ENCODE data around the gene COQ10B. TPM values are rescaled to one million over a fixed set of nuclear protein-coding genes. Genes with fewer than 3 reads are reported as not detected.
A peak's percentile ranks its signal among the peaks of the same experiment; 100 is the strongest.
"Not testable (repeated sequence)": the region's sequence is repeated elsewhere in the genome, so short reads cannot be mapped to it uniquely, and the experiment has no call there.

Gene COQ10B
- total RNA-seq, 5 donors from 2014 or later (not counting 1 experiment from before 2014, with no cell fraction given): 27.3 to 51.4 (median 28.0) TPM

- no peaks in the 10 kb centered on the region for H3K4me1 ChIP-seq (ENCODE audit: control insufficient read depth in 1 of 2, extremely low read depth in 1 of 2, insufficient read depth in 2 of 2, low read length in 2 of 2)
- Mint-ChIP-seq H3K9me3 (no peaks in the 10 kb centered on the region), H3K4me3 (no peak overlapping the region), H3K4me1 (no peaks in the 10 kb centered on the region), H3K36me3 (peaks cover 51% of the 10 kb centered on the region), H3K27me3 (no peaks in the 10 kb centered on the region), H3K27ac (peak overlapping the region in 1 of 2 donors; percentile 29)
- ATAC-seq (replicated peaks in 1 of 4): no peak
- no peaks in the 10 kb centered on the region for H3K27me3 ChIP-seq (replicated peaks in 1 of 2; ENCODE audit: control insufficient read depth in 2 of 2, extremely low read depth in 1 of 2, insufficient read depth in 2 of 2, low read length in 1 of 2)
- H3K9me3 ChIP-seq: no peaks in the 10 kb centered on the region
- peaks cover 8 to 60% of the 10 kb centered on the region in 2 donors for H3K36me3 ChIP-seq (ENCODE audit: control insufficient read depth in 2 of 2, extremely low read depth in 1 of 2, insufficient read depth in 1 of 2, low read length in 1 of 2)
- POLR2A ChIA-PET: interaction anchor here in 1 of 2 donors (1.3 kb wide), 1 partner anchor 20 kb away, joined by 8 read pairs; no protein-coding TSS in a partner anchor
- no peak overlapping the region for H3K27ac ChIP-seq (ENCODE audit: low read length)
- WGBS (ENCODE audit: insufficient coverage): no CpG with 5 or more reads among the region's 3 CpGs
- no peak overlapping the region for H3K4me3 ChIP-seq (ENCODE audit: control insufficient read depth in 1 of 2, extremely low read depth in 1 of 2, low read length in 1 of 2)
- DNase-seq: no peak
- CTCF ChIA-PET: interaction anchor here in 1 of 2 donors (0.5 kb wide), 1 partner anchor 55 kb away, joined by 3 read pairs; no protein-coding TSS in a partner anchor
Measured at GRCh38 chr2:197477797-197478196, 24.4 kb downstream of the COQ10B start.

- peaks cover 49% of the 10 kb centered on the region for H3K36me3 Mint-ChIP-seq
- H3K27ac Mint-ChIP-seq: peak overlapping the region in 1 of 2 donors; percentile 39
- H3K4me3 ChIP-seq (ENCODE audit: control insufficient read depth in 1 of 2, extremely low read depth in 1 of 2, low read length in 1 of 2): no peak overlapping the region
- peaks cover 0 to 4% (median 0%) of the 10 kb centered on the region in 3 donors for H3K9me3 Mint-ChIP-seq
- H3K27ac ChIP-seq (ENCODE audit: low read length): no peak overlapping the region
- no peaks in the 10 kb centered on the region for H3K27me3 ChIP-seq (replicated peaks in 1 of 2; ENCODE audit: control insufficient read depth in 2 of 2, extremely low read depth in 1 of 2, insufficient read depth in 2 of 2, low read length in 1 of 2)
- ATAC-seq (replicated peaks in 1 of 4) (peak in 1 of 4 experiments; percentile 26), DNase-seq (no peak)
- H3K4me1 ChIP-seq (ENCODE audit: control insufficient read depth in 1 of 2, extremely low read depth in 1 of 2, insufficient read depth in 2 of 2, low read length in 2 of 2): no peaks in the 10 kb centered on the region
- H3K27me3 Mint-ChIP-seq: no peaks in the 10 kb centered on the region
- H3K4me1 Mint-ChIP-seq: no peaks in the 10 kb centered on the region
- peaks cover 12 to 44% of the 10 kb centered on the region in 2 donors for H3K36me3 ChIP-seq (ENCODE audit: control insufficient read depth in 2 of 2, extremely low read depth in 1 of 2, insufficient read depth in 1 of 2, low read length in 1 of 2)
- POLR2A ChIA-PET: interaction anchor here (0.5 to 0.7 kb wide), 3 partner anchors 8 to 30 kb away, joined by 3 to 5 read pairs (median 4); no protein-coding TSS in a partner anchor
- no CpG with 5 or more reads among the region's 9 CpGs for WGBS (ENCODE audit: insufficient coverage)
- no peaks in the 10 kb centered on the region for H3K9me3 ChIP-seq
- H3K4me3 Mint-ChIP-seq: no peak overlapping the region
- CTCF ChIA-PET: no interaction called here
Measured at GRCh38 chr2:197480165-197481036, 27.0 kb downstream of the COQ10B start.

GRCh38 chr2:197484248-197484647 is 30.9 kb downstream of the COQ10B start:
- H3K9me3 Mint-ChIP-seq: not testable (repeated sequence)

GRCh38 chr2:197486175-197486574 is 32.8 kb downstream of the COQ10B start:
- ChIA-PET POLR2A (no interaction called here), CTCF (no interaction called here)
- Mint-ChIP-seq H3K27ac (peak overlapping the region in 1 of 2 donors; percentile 56), H3K4me3 (no peak overlapping the region), H3K9me3 (peaks cover 0 to 4% (median 0%) of the 10 kb centered on the region in 3 donors), H3K27me3 (no peaks in the 10 kb centered on the region), H3K36me3 (peaks cover 58% of the 10 kb centered on the region), H3K4me1 (no peaks in the 10 kb centered on the region)
- no CpG with 5 or more reads among the region's 2 CpGs for WGBS (ENCODE audit: insufficient coverage)
- Histone ChIP-seq H3K4me1 (ENCODE audit: control insufficient read depth in 1 of 2, extremely low read depth in 1 of 2, insufficient read depth in 2 of 2, low read length in 2 of 2) (no peaks in the 10 kb centered on the region), H3K27ac (ENCODE audit: low read length) (no peak overlapping the region), H3K9me3 (no peaks in the 10 kb centered on the region), H3K27me3 (replicated peaks in 1 of 2; ENCODE audit: control insufficient read depth in 2 of 2, extremely low read depth in 1 of 2, insufficient read depth in 2 of 2, low read length in 1 of 2) (no peaks in the 10 kb centered on the region), H3K36me3 (ENCODE audit: control insufficient read depth in 2 of 2, extremely low read depth in 1 of 2, insufficient read depth in 1 of 2, low read length in 1 of 2) (peaks cover 10 to 52% of the 10 kb centered on the region in 2 donors), H3K4me3 (ENCODE audit: control insufficient read depth in 1 of 2, extremely low read depth in 1 of 2, low read length in 1 of 2) (no peak overlapping the region)
- no peak for DNase-seq
- no peak for ATAC-seq (replicated peaks in 1 of 4)

More at GRCh38 chr2:197484248-197484647, 30.9 kb downstream of the COQ10B start:
- H3K4me1 Mint-ChIP-seq; H3K27me3 Mint-ChIP-seq; H3K27ac Mint-ChIP-seq; ATAC-seq (replicated peaks in 1 of 4); H3K4me3 ChIP-seq (ENCODE audit: control insufficient read depth in 1 of 2, extremely low read depth in 1 of 2, low read length in 1 of 2); H3K4me1 ChIP-seq (ENCODE audit: control insufficient read depth in 1 of 2, extremely low read depth in 1 of 2, insufficient read depth in 2 of 2, low read length in 2 of 2); H3K27ac ChIP-seq (ENCODE audit: low read length); DNase-seq; H3K9me3 ChIP-seq; H3K4me3 Mint-ChIP-seq; POLR2A ChIA-PET; H3K27me3 ChIP-seq (replicated peaks in 1 of 2; ENCODE audit: control insufficient read depth in 2 of 2, extremely low read depth in 1 of 2, insufficient read depth in 2 of 2, low read length in 1 of 2): not testable (repeated sequence)
- no CpG with 5 or more reads among the region's 3 CpGs for WGBS (ENCODE audit: insufficient coverage)
- H3K36me3 ChIP-seq (ENCODE audit: control insufficient read depth in 2 of 2, extremely low read depth in 1 of 2, insufficient read depth in 1 of 2, low read length in 1 of 2): peaks cover 17 to 41% of the 10 kb centered on the region in 2 donors
- H3K36me3 Mint-ChIP-seq: peaks cover 55% of the 10 kb centered on the region
- CTCF ChIA-PET: interaction anchor here in 1 of 2 donors (0.6 kb wide), 1 partner anchor 31 kb away, joined by 4 read pairs; no protein-coding TSS in a partner anchor

GRCh38 chr2:197487385-197487784 is 34.0 kb downstream of the COQ10B start:
- peaks cover 58% of the 10 kb centered on the region for H3K36me3 Mint-ChIP-seq
- no peak for ATAC-seq (replicated peaks in 1 of 4)
- H3K27ac Mint-ChIP-seq: peak overlapping the region in 1 of 2 donors; percentile 23
- H3K4me1 Mint-ChIP-seq: no peaks in the 10 kb centered on the region
- Histone ChIP-seq H3K4me1 (ENCODE audit: control insufficient read depth in 1 of 2, extremely low read depth in 1 of 2, insufficient read depth in 2 of 2, low read length in 2 of 2) (no peaks in the 10 kb centered on the region), H3K27ac (ENCODE audit: low read length) (no peak overlapping the region), H3K36me3 (ENCODE audit: control insufficient read depth in 2 of 2, extremely low read depth in 1 of 2, insufficient read depth in 1 of 2, low read length in 1 of 2) (peaks cover 10 to 61% of the 10 kb centered on the region in 2 donors), H3K4me3 (ENCODE audit: control insufficient read depth in 1 of 2, extremely low read depth in 1 of 2, low read length in 1 of 2) (no peak overlapping the region), H3K27me3 (replicated peaks in 1 of 2; ENCODE audit: control insufficient read depth in 2 of 2, extremely low read depth in 1 of 2, insufficient read depth in 2 of 2, low read length in 1 of 2) (no peaks in the 10 kb centered on the region), H3K9me3 (no peaks in the 10 kb centered on the region)
- no peaks in the 10 kb centered on the region for H3K27me3 Mint-ChIP-seq
- POLR2A ChIA-PET: interaction anchor here in 1 of 2 donors (0.6 kb wide), 1 partner anchor 11 kb away, joined by 3 read pairs; no protein-coding TSS in a partner anchor
- WGBS (ENCODE audit: insufficient coverage): 100% methylated on average over 2 of the region's 4 CpGs
- peaks cover 0 to 4% (median 0%) of the 10 kb centered on the region in 3 donors for H3K9me3 Mint-ChIP-seq
- DNase-seq: no peak
- CTCF ChIA-PET: no interaction called here
- no peak overlapping the region for H3K4me3 Mint-ChIP-seq

- Mint-ChIP-seq H3K4me1 (peaks cover 38 to 46% (median 41%) of the 10 kb centered on the region in 3 donors), H3K27me3 (no peaks in the 10 kb centered on the region), H3K27ac (peak overlapping the region; percentile 15 to 98), H3K36me3 (peaks cover 42% of the 10 kb centered on the region), H3K9me3 (no peaks in the 10 kb centered on the region), H3K4me3 (no peak overlapping the region)
- CTCF ChIA-PET: interaction anchor here in 1 of 2 donors (1.0 kb wide), 1 partner anchor 21 kb away, joined by 3 read pairs; no protein-coding TSS in a partner anchor
- no CpG with 5 or more reads among the region's 2 CpGs for WGBS (ENCODE audit: insufficient coverage)
- POLR2A ChIA-PET: interaction anchor here (0.5 to 1.8 kb wide), 3 partner anchors 14 to 210 kb away, joined by 3 to 5 read pairs (median 3); partner anchors contain the start of gene MARS2 (in 1 of the 2)
- H3K36me3 ChIP-seq (ENCODE audit: control insufficient read depth in 2 of 2, extremely low read depth in 1 of 2, insufficient read depth in 1 of 2, low read length in 1 of 2): peaks cover 0 to 63% of the 10 kb centered on the region in 2 donors
- no peak overlapping the region for H3K4me3 ChIP-seq (ENCODE audit: control insufficient read depth in 1 of 2, extremely low read depth in 1 of 2, low read length in 1 of 2)
- H3K27me3 ChIP-seq (replicated peaks in 1 of 2; ENCODE audit: control insufficient read depth in 2 of 2, extremely low read depth in 1 of 2, insufficient read depth in 2 of 2, low read length in 1 of 2): no peaks in the 10 kb centered on the region
- no peak overlapping the region for H3K27ac ChIP-seq (ENCODE audit: low read length)
- ATAC-seq (replicated peaks in 1 of 4) (no peak), DNase-seq (no peak)
- no peaks in the 10 kb centered on the region for H3K9me3 ChIP-seq
- peaks cover 10 to 17% of the 10 kb centered on the region in 2 experiments for H3K4me1 ChIP-seq (ENCODE audit: control insufficient read depth in 1 of 2, extremely low read depth in 1 of 2, insufficient read depth in 2 of 2, low read length in 2 of 2)
Measured at GRCh38 chr2:197495433-197496134, 42.2 kb downstream of the COQ10B start.

Measured in T-cell (primary cell).